Measurements from ENCODE around the gene SLC43A2.

DNA sequence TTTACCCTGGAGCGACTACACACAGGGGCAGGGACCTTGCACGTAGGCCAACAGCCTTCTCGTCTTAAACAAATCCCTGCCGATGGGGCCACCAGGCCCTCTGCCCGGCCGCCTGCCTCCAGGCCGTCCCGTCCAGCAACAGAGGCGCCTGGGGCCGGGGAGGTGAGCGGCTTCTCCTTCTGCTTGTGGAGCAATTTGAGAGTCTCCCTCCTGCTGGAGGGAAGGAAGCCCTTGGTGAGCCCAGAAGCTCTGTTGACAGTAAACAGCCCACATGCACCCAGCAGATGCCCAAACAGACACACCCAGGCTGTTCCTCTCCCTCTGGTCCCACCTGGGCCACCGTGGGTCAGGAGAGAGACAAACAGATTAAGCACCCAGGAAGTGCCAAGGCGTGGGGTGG, 8.1 kb downstream of the SLC43A2 start:
- TF ChIP-seq, protein P1, sequence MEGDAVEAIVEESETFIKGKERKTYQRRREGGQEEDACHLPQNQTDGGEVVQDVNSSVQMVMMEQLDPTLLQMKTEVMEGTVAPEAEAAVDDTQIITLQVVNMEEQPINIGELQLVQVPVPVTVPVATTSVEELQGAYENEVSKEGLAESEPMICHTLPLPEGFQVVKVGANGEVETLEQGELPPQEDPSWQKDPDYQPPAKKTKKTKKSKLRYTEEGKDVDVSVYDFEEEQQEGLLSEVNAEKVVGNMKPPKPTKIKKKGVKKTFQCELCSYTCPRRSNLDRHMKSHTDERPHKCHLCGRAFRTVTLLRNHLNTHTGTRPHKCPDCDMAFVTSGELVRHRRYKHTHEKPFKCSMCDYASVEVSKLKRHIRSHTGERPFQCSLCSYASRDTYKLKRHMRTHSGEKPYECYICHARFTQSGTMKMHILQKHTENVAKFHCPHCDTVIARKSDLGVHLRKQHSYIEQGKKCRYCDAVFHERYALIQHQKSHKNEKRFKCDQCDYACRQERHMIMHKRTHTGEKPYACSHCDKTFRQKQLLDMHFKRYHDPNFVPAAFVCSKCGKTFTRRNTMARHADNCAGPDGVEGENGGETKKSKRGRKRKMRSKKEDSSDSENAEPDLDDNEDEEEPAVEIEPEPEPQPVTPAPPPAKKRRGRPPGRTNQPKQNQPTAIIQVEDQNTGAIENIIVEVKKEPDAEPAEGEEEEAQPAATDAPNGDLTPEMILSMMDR (IDR thresholded peaks at IDR 0.05; ENCODE audit: low read depth, low read length, missing input control), result no peak
- no peak for TF ChIP-seq RAD21 (IDR thresholded peaks at IDR 0.05)
- no peak for TF ChIP-seq GABPA (IDR thresholded peaks at IDR 0.05 in 1 of 2, conservative IDR thresholded peaks at IDR 0.05 in 1 of 2)
- TF ChIP-seq, protein P2, sequence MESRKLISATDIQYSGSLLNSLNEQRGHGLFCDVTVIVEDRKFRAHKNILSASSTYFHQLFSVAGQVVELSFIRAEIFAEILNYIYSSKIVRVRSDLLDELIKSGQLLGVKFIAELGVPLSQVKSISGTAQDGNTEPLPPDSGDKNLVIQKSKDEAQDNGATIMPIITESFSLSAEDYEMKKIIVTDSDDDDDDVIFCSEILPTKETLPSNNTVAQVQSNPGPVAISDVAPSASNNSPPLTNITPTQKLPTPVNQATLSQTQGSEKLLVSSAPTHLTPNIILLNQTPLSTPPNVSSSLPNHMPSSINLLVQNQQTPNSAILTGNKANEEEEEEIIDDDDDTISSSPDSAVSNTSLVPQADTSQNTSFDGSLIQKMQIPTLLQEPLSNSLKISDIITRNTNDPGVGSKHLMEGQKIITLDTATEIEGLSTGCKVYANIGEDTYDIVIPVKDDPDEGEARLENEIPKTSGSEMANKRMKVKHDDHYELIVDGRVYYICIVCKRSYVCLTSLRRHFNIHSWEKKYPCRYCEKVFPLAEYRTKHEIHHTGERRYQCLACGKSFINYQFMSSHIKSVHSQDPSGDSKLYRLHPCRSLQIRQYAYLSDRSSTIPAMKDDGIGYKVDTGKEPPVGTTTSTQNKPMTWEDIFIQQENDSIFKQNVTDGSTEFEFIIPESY (IDR thresholded peaks at IDR 0.05), result no peak
- TF ChIP-seq NR2F2 (IDR thresholded peaks at IDR 0.05), result no peak

All from liver (tissue), 3 donors.